Esophagus (tissue), 2 donors: ENCODE data around the gene TBL1XR1. TPM values are rescaled to one million over a fixed set of nuclear protein-coding genes. Genes with fewer than 3 reads are reported as not detected.
A peak's percentile ranks its signal among the peaks of the same experiment; 100 is the strongest.
"Not testable (repeated sequence)": the region's sequence is repeated elsewhere in the genome, so short reads cannot be mapped to it uniquely, and the experiment has no call there.

ENCODE experiments used
- H3K27ac ChIP-seq, 2 donors: one replicate each; pipeline ENCODE4 v1.5.1; 2013; ENCODE audit warnings: low read depth in 2 of 2, mild to moderate bottlenecking in 2 of 2, inconsistent platforms in 1 of 2, low read length in 1 of 2, moderate library complexity in 1 of 2
- H3K27me3 ChIP-seq, 2 donors: one replicate each; pipeline ENCODE4 v1.6.1; 2013; ENCODE audit warnings: low read length in 2 of 2, control low read depth in 1 of 2, mild to moderate bottlenecking in 1 of 2; ENCODE audit not compliant: insufficient read depth in 2 of 2, control insufficient read depth in 1 of 2
- H3K36me3 ChIP-seq, 2 donors: one replicate each; pipeline ENCODE4 v1.6.1; 2013; ENCODE audit warnings: low read length in 1 of 2; ENCODE audit not compliant: control insufficient read depth in 2 of 2, insufficient read depth in 2 of 2
- H3K4me1 ChIP-seq, 2 donors: one replicate each; pipeline ENCODE4 v1.6.1; 2013; ENCODE audit warnings: low read length in 1 of 2; ENCODE audit not compliant: control insufficient read depth in 2 of 2, insufficient read depth in 2 of 2
- H3K4me3 ChIP-seq, 2 donors: one replicate each; pipeline ENCODE4 v1.5.1; 2013; ENCODE audit warnings: low read length in 2 of 2, mild to moderate bottlenecking in 2 of 2, low read depth in 1 of 2, moderate library complexity in 1 of 2
- H3K9me3 ChIP-seq, 2 donors: one replicate each; pipeline ENCODE4 v1.6.1; 2013; ENCODE audit warnings: mild to moderate bottlenecking in 2 of 2, low read depth in 1 of 2, low read length in 1 of 2, moderate library complexity in 1 of 2; ENCODE audit not compliant: control insufficient read depth in 2 of 2, insufficient read depth in 1 of 2
- WGBS, 2 donors: extraction: QIAGEN DNeasy Blood & Tissue Kit; methylation state at CpG; one replicate each; pipeline ENCODE4 v1.1.7; 2013; 5-methylcytosine and 5-hydroxymethylcytosine counted together
- polyA plus RNA-seq, 2 donors: library from polyadenylated mRNA; stranded (reverse); fragments of 200-250 nt; gene quantifications; one replicate each; pipeline ENCODE4 v1.2.3, GENCODE V29; 2013
- donor health status: healthy with polysubstance abuse.
- donor health status: Bipolar disorder and iron deficiency.

Gene TBL1XR1
- polyA plus RNA-seq, 2 donors: 16.2 to 19.3 TPM

DNA sequence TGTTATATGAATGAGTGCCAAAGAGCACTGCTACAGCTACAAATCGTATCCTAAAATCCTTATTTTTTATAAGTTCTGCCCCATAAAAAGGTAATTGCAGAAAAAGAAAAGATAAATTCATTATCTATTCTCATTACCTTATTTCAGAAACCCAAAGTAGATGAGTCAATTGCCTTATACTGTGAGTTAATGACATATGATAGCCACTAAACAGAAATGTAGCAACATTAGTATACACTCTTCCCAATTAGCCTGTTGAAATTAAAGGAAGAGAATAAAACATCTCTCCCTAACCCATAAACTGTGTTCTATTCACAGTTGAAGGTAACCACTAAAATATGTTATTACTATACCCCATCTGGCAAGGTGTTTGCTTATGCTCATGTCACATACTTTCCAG is 11.0 kb downstream of the TBL1XR1 start:
- WGBS, 2 donors: 71% methylated on average over 1 of the region's 1 CpG
- Histone ChIP-seq H3K27ac (no peak overlapping the region), H3K4me3 (no peak overlapping the region), H3K27me3 (no peaks in the 10 kb centered on the region), H3K4me1 (peaks cover 0 to 2% of the 10 kb centered on the region in 2 donors), H3K9me3 (no peaks in the 10 kb centered on the region), H3K36me3 (no peaks in the 10 kb centered on the region)

DNA sequence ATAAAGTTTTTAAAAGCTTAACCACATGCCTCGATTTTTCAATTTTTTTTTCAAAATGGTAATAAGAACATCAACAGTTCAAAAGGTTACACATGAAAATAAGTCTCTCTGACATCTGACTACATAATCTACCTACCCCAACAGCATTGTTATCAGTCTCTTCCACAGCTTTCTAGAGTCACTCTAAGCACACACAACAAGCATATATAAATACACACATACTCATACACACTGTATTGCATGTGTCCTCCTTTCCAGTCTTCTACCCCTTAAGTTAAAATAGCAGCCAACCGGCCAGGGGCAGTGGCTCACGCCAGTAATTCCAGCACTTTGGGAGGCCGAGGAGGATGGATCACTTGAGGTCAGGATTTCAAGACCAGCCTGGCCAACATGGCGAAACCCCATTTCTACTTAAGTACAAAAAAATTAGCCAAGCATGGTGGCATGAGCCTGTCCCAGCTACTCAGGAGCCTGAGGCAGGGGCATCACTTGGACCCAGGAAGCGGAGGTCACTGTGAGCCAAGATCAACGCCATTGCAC is 12.2 kb downstream of the TBL1XR1 start:
- Histone ChIP-seq H3K9me3 (no peaks in the 10 kb centered on the region), H3K4me1 (peaks cover 0 to 2% of the 10 kb centered on the region in 2 donors), H3K4me3 (no peak overlapping the region), H3K27me3 (no peaks in the 10 kb centered on the region), H3K27ac (no peak overlapping the region), H3K36me3 (no peaks in the 10 kb centered on the region)
- 82 to 85% methylated on average over 7 of the region's 7 CpGs for WGBS, 2 donors

DNA sequence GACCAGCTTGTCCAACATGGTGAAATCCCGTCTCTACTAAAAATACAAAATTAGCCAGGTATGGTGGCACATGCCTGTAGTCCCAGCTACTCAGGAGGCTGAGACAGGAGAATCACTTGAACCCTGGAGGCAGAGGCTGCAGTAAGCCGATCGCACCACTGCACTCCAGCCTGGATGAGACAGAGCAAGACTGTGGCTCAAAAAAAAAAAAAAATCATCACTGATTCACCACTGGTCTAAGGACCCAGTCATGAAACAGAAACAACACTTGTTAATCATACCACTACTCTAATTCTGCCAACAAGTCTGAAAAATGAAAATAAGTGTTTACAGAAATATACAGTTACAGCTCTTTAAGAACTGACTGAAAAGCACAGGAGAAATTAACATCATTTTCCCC is 12.7 kb downstream of the TBL1XR1 start:
- WGBS, 2 donors: 87 to 99% methylated on average over 3 of the region's 3 CpGs
- not testable (repeated sequence) for H3K4me1 ChIP-seq

DNA sequence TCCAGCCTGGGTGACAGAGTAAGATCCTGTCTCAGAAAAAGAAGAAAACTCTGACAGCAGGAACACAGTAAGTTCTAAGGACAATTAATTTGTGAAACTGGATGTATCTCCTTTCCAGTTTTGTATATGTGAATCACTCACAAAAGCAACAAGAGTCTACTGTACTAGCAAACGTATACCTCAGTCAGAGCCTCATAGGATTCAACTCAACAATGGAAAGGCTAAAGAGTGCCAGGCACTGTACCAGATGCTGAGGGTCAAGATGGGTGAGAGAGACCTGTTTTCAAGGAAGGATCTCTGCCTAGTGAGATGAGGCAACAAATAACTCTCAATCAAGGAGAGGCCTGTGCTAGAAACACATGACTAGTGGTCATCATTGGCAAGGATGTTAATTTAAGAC is 14.9 kb downstream of the TBL1XR1 start:
- Histone ChIP-seq H3K9me3 (no peaks in the 10 kb centered on the region), H3K4me1 (peaks cover 2% of the 10 kb centered on the region in 2 donors), H3K36me3 (no peaks in the 10 kb centered on the region), H3K27ac (peak overlapping the region in 1 of 2 donors; percentile 73), H3K4me3 (no peak overlapping the region), H3K27me3 (no peaks in the 10 kb centered on the region)
- 52 to 64% methylated on average over 1 of the region's 1 CpG for WGBS, 2 donors

More for the DNA sequence above, 12.7 kb downstream of the TBL1XR1 start:
- H3K27ac ChIP-seq, H3K36me3 ChIP-seq, H3K4me3 ChIP-seq, H3K27me3 ChIP-seq, H3K9me3 ChIP-seq: not testable (repeated sequence)

DNA sequence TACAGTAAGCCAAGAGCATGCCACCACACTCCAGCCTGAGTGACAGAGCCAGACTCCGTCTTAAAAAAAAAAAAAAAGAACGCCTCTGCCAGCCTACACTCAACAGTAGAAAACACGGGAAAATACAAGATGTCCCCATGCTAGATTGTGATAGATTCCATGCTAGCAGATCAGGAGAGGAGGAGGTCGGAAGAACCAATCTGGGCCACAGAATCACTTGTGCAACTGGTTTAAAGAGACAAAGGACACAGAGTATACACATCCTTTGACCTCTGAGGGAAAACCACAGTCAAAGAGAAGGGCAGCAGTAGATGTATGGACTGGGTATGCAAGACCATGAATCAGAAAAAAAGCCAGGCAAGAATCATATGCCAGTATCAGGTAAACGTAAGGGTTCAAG is 15.9 kb downstream of the TBL1XR1 start:
- Histone ChIP-seq H3K4me3 (no peak overlapping the region), H3K4me1 (peaks cover 2% of the 10 kb centered on the region in 2 donors), H3K36me3 (no peaks in the 10 kb centered on the region), H3K9me3 (no peaks in the 10 kb centered on the region), H3K27ac (no peak overlapping the region), H3K27me3 (no peaks in the 10 kb centered on the region)
- 86 to 87% methylated on average over 5 of the region's 5 CpGs for WGBS, 2 donors

DNA sequence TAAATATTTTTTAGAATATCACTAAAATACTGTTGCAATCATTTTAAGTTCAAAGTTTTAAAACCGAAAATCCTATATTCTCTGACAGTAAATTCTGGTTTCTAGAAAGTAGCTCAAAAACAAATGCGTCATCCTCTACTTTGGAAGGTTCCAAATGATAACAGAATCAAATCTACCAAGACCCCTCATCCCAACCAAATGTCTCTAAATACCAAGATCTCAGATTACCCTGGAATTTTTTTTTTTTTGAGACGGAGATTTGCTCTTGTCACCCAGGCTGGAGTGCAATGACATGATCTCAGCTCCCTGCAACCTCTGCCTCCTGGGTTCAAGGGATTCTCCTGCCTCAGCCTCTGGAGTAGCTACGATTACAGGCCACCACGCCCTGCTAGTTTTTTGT is 16.8 kb downstream of the TBL1XR1 start:
- Histone ChIP-seq H3K36me3 (no peaks in the 10 kb centered on the region), H3K27me3 (no peaks in the 10 kb centered on the region), H3K27ac (no peak overlapping the region), H3K9me3 (no peaks in the 10 kb centered on the region), H3K4me1 (peaks cover 2% of the 10 kb centered on the region in 2 donors), H3K4me3 (no peak overlapping the region)
- WGBS, 2 donors: 92 to 94% methylated on average over 5 of the region's 5 CpGs

DNA sequence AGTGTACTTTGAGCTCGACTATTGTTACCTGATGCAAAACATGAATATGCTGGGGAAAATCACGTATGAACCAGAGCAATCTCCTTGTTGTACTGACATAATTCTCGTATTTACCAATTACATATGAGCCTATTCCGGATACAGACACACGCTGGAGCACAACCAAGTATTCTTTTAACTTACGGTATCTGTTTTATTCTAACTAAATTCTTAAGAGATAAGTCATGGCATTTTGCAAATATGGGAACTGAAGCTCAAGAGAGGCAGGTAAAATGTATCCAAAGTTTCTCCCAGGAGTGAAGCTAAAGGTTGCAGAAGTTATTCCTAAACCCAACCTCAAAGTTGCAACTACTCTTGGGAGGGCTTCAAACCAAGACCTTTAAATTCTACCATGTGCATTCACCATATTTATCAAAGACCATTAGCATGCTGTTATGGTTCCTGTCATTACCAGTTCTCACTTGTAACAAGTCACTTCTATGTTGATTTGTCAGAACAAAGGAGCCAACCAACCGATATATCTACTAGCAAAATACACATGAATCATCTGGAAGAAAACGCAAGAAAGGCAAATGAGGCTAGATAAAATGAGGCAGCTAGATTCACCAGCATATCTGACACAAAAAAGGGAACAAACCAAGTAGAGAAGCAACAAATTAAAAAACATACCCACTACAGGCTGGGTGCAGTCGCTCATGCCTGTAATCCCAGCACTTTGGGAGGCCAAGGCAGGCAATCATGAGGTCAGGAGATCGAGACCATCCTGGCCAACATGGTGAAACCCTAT is 17.8 kb downstream of the TBL1XR1 start:
- no peaks in the 10 kb centered on the region for H3K9me3 ChIP-seq
- peak overlapping the region; percentile 58 to 78 for H3K27ac ChIP-seq
- H3K36me3 ChIP-seq: no peaks in the 10 kb centered on the region
- no peaks in the 10 kb centered on the region for H3K27me3 ChIP-seq
- peaks cover 0 to 2% of the 10 kb centered on the region in 2 donors for H3K4me1 ChIP-seq
- 52 to 63% methylated on average over 10 of the region's 10 CpGs for WGBS, 2 donors
- H3K4me3 ChIP-seq: no peak overlapping the region

DNA sequence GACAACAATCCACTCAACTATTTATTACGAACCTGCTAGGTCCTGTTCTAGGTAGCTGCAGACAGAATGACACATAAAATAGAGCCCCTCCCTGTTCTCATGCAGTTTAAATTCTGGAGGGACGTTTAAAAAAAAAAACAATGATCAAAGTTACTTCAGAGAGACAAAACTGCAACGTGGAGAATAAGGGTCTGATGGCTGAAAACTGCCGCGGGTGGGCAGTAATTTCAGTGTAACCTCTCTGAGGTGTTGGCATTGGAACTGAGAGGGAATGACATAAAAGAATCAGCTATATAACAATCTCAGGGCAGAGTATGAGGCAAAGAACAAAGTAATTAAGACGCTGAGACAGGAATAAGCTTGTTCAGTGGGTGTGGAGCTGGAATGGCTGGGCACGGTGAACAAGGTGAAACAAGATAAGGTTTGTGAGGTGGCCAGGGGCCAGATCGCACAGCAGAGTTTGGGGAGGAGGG is 19.5 kb downstream of the TBL1XR1 start:
- Histone ChIP-seq H3K36me3 (no peaks in the 10 kb centered on the region), H3K4me1 (peaks cover 0 to 2% of the 10 kb centered on the region in 2 donors), H3K4me3 (no peak overlapping the region), H3K27me3 (no peaks in the 10 kb centered on the region), H3K9me3 (no peaks in the 10 kb centered on the region), H3K27ac (peak overlapping the region; percentile 92 to 94)
- WGBS, 2 donors: 35 to 37% methylated on average over 8 of the region's 8 CpGs

DNA sequence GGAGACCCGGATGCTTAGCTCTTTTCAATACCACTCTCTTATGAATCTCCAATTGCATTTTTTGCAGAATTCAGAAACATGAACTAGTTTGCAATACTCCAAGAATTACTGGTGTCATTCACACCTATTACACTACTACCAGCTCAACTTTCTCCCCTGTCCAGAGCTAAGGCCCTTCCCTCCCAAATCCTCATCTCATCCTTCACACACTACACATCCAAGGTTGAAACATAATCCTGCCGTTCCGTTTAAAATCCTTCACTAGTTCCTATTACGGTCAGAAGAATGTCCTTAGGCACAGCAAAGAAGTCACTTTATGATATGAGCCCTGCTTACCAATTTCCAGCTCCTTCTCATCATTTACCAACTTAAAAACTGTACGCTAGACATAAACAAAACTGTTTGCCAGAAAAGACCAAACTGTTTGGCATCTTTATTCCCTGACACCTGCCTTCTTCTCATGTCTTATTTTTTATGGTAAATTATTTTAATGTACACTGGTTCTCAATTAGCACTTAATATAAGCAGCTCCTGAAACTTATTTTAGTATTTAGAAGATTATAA is 22.6 kb downstream of the TBL1XR1 start:
- WGBS, 2 donors: 39 to 42% methylated on average over 5 of the region's 5 CpGs
- Histone ChIP-seq H3K4me3 (no peak overlapping the region), H3K36me3 (no peaks in the 10 kb centered on the region), H3K27ac (no peak overlapping the region), H3K9me3 (no peaks in the 10 kb centered on the region), H3K4me1 (peaks cover 0 to 8% of the 10 kb centered on the region in 2 donors), H3K27me3 (no peaks in the 10 kb centered on the region)
